WTC11 (cell line): ENCODE results near the gene MON2. TPM values are rescaled to one million over a fixed set of nuclear protein-coding genes. Genes with fewer than 3 reads are reported as not detected.

Source experiments
- KAT7 ChIP-seq: sonication (generic); formaldehyde crosslinking; IDR thresholded peaks from 2 replicates; pipeline ENCODE4 v1.8.1; 2023; ENCODE audit warnings: missing genetic modification reagents, mild to moderate bottlenecking, borderline replicate concordance
- NR3C1 ChIP-seq: sonication (generic); formaldehyde crosslinking; conservative IDR thresholded peaks from 2 replicates; pipeline ENCODE4 v1.8.1; 2023; ENCODE audit warnings: low read depth, mild to moderate bottlenecking, missing genetic modification reagents
- TP53 ChIP-seq: sonication (generic); formaldehyde crosslinking; IDR thresholded peaks from 2 replicates; pipeline ENCODE4 v1.8.1; 2023; ENCODE audit warnings: mild to moderate bottlenecking, missing genetic modification reagents
- ZNF138 ChIP-seq: sonication (generic); formaldehyde crosslinking; conservative IDR thresholded peaks from 2 replicates; pipeline ENCODE4 v1.8.1; 2022; ENCODE audit warnings: mild to moderate bottlenecking, moderate library complexity, missing genetic modification reagents
- ZNF219 ChIP-seq: sonication (generic); formaldehyde crosslinking; IDR thresholded peaks from 2 replicates; pipeline ENCODE4 v1.8.0; 2023; ENCODE audit warnings: missing genetic modification reagents, mild to moderate bottlenecking, borderline replicate concordance
- total RNA-seq: library from RNA; stranded (reverse); gene quantifications from 3 replicates; pipeline ENCODE4 v1.2.3, GENCODE V29; 2021
- TF ChIP-seq, protein P1 (sequence below): sonication (generic); formaldehyde crosslinking; IDR thresholded peaks from 2 replicates; pipeline ENCODE4 v1.8.1; 2023; ENCODE audit warnings: mild to moderate bottlenecking, missing genetic modification reagents, moderate library complexity
- TF ChIP-seq, protein P2 (sequence below): sonication (generic); formaldehyde crosslinking; IDR thresholded peaks from 2 replicates; pipeline ENCODE4 v1.8.1; 2023; ENCODE audit warnings: mild to moderate bottlenecking, moderate library complexity, missing genetic modification reagents
- TF ChIP-seq, protein P3 (sequence below): fragments of 250-450 bp; sonication (Bioruptor Pico); IDR thresholded peaks from 2 replicates; pipeline ENCODE4 v1.9.0; 2021; ENCODE audit warnings: mild to moderate bottlenecking
- TF ChIP-seq, protein P4 (sequence below): sonication (generic); formaldehyde crosslinking; IDR thresholded peaks from 2 replicates; pipeline ENCODE4 v1.8.0; 2022; ENCODE audit warnings: mild to moderate bottlenecking, missing genetic modification reagents
- TF ChIP-seq, protein P5 (sequence below): fragments of 250-450 bp; sonication (Bioruptor Pico); IDR thresholded peaks from 2 replicates; pipeline ENCODE4 v1.9.0; 2021; ENCODE audit warnings: moderate library complexity, mild to moderate bottlenecking, inconsistent platforms, borderline replicate concordance
- TF ChIP-seq, protein P6 (sequence below): sonication (generic); formaldehyde crosslinking; IDR thresholded peaks from 2 replicates; pipeline ENCODE4 v1.8.1; 2022; ENCODE audit warnings: low read depth, missing genetic modification reagents, borderline replicate concordance
- TF ChIP-seq, protein P7 (sequence below): fragments of 250-450 bp; sonication (Bioruptor Pico); IDR thresholded peaks from 2 replicates; pipeline ENCODE4 v1.9.0; 2021; ENCODE audit warnings: mild to moderate bottlenecking, borderline replicate concordance

Gene MON2
- total RNA-seq, 1 experiment from 2014 or later = 25.8 TPM

DNA sequence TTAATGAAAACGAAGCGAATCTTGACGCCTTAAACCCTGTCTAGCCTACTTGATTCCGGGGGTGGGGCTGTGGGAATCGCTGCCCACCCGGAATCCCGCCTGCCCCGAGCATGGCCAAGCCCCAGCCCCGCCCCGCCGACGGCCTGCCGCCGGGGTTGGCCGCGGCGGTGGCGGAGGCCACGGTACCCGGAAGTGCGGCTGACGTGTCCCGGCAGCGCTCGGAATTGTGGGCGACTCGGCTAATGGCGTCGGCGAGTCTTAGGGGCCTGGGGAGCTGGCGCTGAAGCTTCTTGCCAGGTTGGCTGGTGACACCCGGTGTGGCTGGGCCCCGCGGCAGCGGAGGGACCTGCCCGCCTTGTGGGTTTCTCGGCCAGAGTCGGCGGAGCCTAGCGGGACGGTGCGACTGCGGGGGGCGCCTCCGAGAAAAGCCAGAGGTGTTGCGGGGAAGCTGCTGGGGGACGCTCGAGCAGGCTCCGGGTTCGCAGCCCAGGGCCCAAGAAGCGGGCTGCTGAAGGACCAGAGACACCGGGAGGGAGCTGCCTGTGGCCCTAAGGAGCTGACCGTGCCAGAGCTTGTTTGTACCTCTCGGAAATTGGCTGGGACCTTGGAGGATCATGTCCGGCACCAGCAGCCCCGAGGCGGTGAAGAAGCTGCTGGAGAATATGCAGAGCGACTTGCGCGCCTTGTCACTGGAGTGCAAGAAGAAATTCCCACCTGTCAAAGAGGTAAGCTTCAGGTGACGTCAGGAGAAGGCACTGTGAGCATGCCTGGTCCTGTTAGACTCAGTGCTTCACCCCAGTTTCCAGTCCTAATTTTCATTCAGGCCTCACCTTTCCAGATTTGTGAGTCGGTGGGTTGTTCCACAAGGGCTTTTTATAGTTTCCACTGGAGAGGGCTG, at the start of gene MON2 (continued):
- TF ChIP-seq, protein P1, sequence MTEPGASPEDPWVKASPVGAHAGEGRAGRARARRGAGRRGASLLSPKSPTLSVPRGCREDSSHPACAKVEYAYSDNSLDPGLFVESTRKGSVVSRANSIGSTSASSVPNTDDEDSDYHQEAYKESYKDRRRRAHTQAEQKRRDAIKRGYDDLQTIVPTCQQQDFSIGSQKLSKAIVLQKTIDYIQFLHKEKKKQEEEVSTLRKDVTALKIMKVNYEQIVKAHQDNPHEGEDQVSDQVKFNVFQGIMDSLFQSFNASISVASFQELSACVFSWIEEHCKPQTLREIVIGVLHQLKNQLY (CRISPR knock-in tag) = no peak
- no peak for TF ChIP-seq ZNF219
- no peak for TF ChIP-seq NR3C1 (CRISPR knock-in tag)
- TF ChIP-seq, protein P2, sequence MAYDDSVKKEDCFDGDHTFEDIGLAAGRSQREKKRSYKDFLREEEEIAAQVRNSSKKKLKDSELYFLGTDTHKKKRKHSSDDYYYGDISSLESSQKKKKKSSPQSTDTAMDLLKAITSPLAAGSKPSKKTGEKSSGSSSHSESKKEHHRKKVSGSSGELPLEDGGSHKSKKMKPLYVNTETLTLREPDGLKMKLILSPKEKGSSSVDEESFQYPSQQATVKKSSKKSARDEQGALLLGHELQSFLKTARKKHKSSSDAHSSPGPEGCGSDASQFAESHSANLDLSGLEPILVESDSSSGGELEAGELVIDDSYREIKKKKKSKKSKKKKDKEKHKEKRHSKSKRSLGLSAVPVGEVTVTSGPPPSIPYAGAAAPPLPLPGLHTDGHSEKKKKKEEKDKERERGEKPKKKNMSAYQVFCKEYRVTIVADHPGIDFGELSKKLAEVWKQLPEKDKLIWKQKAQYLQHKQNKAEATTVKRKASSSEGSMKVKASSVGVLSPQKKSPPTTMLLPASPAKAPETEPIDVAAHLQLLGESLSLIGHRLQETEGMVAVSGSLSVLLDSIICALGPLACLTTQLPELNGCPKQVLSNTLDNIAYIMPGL (CRISPR knock-in tag) = peak; percentile 64; the same call in 1 of the 2 replicates
- TF ChIP-seq, protein P3, sequence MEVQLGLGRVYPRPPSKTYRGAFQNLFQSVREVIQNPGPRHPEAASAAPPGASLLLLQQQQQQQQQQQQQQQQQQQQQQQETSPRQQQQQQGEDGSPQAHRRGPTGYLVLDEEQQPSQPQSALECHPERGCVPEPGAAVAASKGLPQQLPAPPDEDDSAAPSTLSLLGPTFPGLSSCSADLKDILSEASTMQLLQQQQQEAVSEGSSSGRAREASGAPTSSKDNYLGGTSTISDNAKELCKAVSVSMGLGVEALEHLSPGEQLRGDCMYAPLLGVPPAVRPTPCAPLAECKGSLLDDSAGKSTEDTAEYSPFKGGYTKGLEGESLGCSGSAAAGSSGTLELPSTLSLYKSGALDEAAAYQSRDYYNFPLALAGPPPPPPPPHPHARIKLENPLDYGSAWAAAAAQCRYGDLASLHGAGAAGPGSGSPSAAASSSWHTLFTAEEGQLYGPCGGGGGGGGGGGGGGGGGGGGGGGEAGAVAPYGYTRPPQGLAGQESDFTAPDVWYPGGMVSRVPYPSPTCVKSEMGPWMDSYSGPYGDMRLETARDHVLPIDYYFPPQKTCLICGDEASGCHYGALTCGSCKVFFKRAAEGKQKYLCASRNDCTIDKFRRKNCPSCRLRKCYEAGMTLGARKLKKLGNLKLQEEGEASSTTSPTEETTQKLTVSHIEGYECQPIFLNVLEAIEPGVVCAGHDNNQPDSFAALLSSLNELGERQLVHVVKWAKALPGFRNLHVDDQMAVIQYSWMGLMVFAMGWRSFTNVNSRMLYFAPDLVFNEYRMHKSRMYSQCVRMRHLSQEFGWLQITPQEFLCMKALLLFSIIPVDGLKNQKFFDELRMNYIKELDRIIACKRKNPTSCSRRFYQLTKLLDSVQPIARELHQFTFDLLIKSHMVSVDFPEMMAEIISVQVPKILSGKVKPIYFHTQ (CRISPR knock-in tag) = no peak
- TF ChIP-seq, protein P4, sequence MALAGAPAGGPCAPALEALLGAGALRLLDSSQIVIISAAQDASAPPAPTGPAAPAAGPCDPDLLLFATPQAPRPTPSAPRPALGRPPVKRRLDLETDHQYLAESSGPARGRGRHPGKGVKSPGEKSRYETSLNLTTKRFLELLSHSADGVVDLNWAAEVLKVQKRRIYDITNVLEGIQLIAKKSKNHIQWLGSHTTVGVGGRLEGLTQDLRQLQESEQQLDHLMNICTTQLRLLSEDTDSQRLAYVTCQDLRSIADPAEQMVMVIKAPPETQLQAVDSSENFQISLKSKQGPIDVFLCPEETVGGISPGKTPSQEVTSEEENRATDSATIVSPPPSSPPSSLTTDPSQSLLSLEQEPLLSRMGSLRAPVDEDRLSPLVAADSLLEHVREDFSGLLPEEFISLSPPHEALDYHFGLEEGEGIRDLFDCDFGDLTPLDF (CRISPR knock-in tag) = no peak
- 0 out of 2 replicates have a peak, but pooled peaks have one; percentile 51 for TF ChIP-seq KAT7
- TF ChIP-seq ZNF138 (CRISPR knock-in tag) = no peak
- TF ChIP-seq, protein P5, sequence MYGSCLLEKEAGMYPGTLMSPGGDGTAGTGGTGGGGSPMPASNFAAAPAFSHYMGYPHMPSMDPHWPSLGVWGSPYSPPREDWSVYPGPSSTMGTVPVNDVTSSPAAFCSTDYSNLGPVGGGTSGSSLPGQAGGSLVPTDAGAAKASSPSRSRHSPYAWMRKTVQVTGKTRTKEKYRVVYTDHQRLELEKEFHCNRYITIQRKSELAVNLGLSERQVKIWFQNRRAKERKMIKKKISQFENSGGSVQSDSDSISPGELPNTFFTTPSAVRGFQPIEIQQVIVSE = no peak
- TF ChIP-seq, protein P6, sequence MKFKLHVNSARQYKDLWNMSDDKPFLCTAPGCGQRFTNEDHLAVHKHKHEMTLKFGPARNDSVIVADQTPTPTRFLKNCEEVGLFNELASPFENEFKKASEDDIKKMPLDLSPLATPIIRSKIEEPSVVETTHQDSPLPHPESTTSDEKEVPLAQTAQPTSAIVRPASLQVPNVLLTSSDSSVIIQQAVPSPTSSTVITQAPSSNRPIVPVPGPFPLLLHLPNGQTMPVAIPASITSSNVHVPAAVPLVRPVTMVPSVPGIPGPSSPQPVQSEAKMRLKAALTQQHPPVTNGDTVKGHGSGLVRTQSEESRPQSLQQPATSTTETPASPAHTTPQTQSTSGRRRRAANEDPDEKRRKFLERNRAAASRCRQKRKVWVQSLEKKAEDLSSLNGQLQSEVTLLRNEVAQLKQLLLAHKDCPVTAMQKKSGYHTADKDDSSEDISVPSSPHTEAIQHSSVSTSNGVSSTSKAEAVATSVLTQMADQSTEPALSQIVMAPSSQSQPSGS (CRISPR knock-in tag) = no peak
- TF ChIP-seq, protein P7, sequence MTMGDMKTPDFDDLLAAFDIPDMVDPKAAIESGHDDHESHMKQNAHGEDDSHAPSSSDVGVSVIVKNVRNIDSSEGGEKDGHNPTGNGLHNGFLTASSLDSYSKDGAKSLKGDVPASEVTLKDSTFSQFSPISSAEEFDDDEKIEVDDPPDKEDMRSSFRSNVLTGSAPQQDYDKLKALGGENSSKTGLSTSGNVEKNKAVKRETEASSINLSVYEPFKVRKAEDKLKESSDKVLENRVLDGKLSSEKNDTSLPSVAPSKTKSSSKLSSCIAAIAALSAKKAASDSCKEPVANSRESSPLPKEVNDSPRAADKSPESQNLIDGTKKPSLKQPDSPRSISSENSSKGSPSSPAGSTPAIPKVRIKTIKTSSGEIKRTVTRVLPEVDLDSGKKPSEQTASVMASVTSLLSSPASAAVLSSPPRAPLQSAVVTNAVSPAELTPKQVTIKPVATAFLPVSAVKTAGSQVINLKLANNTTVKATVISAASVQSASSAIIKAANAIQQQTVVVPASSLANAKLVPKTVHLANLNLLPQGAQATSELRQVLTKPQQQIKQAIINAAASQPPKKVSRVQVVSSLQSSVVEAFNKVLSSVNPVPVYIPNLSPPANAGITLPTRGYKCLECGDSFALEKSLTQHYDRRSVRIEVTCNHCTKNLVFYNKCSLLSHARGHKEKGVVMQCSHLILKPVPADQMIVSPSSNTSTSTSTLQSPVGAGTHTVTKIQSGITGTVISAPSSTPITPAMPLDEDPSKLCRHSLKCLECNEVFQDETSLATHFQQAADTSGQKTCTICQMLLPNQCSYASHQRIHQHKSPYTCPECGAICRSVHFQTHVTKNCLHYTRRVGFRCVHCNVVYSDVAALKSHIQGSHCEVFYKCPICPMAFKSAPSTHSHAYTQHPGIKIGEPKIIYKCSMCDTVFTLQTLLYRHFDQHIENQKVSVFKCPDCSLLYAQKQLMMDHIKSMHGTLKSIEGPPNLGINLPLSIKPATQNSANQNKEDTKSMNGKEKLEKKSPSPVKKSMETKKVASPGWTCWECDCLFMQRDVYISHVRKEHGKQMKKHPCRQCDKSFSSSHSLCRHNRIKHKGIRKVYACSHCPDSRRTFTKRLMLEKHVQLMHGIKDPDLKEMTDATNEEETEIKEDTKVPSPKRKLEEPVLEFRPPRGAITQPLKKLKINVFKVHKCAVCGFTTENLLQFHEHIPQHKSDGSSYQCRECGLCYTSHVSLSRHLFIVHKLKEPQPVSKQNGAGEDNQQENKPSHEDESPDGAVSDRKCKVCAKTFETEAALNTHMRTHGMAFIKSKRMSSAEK (CRISPR knock-in tag) = no peak
- no peak for TF ChIP-seq TP53 (CRISPR knock-in tag)
